ENCODE results near the gene RPL9. TPM values are rescaled to one million over a fixed set of nuclear protein-coding genes. Genes with fewer than 3 reads are reported as not detected.

The RPL9 gene
- total RNA-seq, 1 donor from 2014 or later, result 6,069 TPM

DNA sequence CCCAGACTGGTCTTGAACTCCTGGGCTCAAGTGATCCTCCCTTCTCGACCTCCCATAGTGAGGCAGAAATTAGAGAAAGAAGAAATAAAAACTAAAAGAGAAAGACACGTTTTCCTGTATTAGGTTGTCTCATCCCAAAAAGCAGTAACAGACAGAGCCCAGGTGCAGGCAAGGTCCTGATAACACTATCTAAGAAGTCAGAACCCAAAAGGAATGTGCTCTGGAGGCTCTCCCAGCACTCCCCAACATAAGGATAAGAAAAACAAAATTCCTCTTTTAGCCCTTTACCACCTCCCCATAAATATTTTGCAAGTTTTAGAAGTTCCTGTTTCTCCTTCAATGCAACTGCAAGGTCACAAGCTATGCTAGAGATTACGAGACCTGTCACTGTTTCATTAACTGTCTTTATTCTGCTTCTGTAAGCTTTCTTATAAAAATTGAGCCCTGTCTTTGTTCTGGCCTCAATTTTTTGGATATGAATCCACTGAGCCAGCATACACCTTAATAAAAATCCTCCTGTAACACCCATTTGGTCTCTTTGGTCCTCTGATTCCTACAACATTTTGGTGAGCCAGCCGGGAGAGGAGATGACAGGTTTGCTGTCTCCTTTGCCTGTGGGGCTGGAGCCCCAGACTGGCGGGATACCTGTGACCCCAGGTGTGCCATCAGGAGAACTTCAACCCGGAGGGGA is 26.0 kb upstream of the RPL9 start:
- FAIRE-seq (no peak), DNase-seq (ENCODE audit: low read depth) (no peak)
- TF ChIP-seq, protein P1, sequence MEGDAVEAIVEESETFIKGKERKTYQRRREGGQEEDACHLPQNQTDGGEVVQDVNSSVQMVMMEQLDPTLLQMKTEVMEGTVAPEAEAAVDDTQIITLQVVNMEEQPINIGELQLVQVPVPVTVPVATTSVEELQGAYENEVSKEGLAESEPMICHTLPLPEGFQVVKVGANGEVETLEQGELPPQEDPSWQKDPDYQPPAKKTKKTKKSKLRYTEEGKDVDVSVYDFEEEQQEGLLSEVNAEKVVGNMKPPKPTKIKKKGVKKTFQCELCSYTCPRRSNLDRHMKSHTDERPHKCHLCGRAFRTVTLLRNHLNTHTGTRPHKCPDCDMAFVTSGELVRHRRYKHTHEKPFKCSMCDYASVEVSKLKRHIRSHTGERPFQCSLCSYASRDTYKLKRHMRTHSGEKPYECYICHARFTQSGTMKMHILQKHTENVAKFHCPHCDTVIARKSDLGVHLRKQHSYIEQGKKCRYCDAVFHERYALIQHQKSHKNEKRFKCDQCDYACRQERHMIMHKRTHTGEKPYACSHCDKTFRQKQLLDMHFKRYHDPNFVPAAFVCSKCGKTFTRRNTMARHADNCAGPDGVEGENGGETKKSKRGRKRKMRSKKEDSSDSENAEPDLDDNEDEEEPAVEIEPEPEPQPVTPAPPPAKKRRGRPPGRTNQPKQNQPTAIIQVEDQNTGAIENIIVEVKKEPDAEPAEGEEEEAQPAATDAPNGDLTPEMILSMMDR (IDR thresholded peaks at IDR 0.05; ENCODE audit: insufficient read depth, low read length, severe bottlenecking), result no peak
- H3K36me3 ChIP-seq (ENCODE audit: control insufficient read depth, insufficient read depth, low read length), result no peaks in the 10 kb centered on the region
- no peaks in the 10 kb centered on the region for H3K27me3 ChIP-seq (ENCODE audit: control insufficient read depth, insufficient read depth, low read length)
- H3K4me3 ChIP-seq (ENCODE audit: low read depth, low read length), result no peak overlapping the region

DNA sequence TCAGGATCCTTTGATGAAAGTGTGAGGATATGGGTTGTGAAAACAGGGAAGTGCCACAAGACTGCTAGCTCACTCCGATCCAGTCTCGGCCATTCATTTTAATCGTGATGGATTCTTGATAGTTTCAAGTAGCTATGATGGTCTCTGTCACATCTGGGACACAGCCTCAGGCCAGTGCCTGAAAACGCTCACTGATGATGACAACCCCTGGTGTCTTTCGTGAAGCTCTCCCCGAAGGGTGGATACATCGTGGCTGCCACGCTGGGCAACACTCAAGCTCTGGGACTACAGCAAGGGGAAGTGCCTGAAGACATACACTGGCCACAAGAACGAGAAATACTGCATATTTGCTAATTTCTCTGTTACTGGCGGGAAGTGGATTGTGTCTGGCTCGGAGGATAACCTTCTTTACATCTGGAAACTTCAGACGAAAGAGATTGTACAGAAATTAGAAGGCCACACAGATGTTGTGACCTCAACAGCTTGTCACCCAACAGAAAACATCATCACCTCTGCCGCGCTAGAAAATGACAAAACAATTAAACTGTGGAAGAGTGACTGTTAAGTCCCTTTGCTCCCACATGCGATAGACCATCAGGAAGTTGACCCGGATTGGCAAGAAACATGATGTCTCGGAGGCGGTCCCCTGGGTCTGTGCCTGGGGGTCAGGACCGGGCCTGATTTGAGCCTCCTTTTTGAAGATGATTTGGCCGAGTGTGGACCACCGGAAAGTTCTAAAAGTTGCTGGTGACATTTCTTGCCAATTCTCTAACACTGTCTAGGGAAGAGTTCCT is 22.4 kb upstream of the RPL9 start:
- Histone ChIP-seq H3K27me3 (ENCODE audit: control insufficient read depth, insufficient read depth, low read length) (no peaks in the 10 kb centered on the region), H3K36me3 (ENCODE audit: control insufficient read depth, insufficient read depth, low read length) (no peaks in the 10 kb centered on the region), H3K4me3 (ENCODE audit: low read depth, low read length) (no peak overlapping the region)
- no peak for DNase-seq (ENCODE audit: low read depth)
- TF ChIP-seq, protein P1 (IDR thresholded peaks at IDR 0.05; ENCODE audit: insufficient read depth, low read length, severe bottlenecking), result no peak
- FAIRE-seq, result no peak

DNA sequence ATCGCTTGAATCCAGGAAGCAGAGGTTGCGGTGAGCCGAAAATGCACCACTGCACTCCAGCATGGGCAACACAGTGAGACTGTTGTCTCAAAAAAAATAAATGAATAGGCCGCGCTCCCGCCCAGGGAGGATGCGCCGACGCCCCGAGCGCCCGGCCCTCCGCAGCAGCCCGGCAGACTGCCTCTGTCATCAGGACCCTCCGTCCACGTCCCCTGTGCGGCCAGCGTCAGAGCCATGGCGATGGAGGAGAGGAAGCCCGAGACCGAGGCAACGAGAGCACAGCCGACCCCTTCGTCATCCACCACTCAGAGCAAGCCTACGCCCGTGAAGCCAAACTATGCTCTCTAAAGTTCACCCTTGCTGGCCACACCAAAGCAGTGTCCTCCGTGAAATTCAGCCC is 21.5 kb upstream of the RPL9 start:
- no peaks in the 10 kb centered on the region for H3K27me3 ChIP-seq (ENCODE audit: control insufficient read depth, insufficient read depth, low read length)
- TF ChIP-seq, protein P1 (IDR thresholded peaks at IDR 0.05; ENCODE audit: insufficient read depth, low read length, severe bottlenecking), result no peak
- H3K4me3 ChIP-seq (ENCODE audit: low read depth, low read length), result no peak overlapping the region
- DNase-seq (ENCODE audit: low read depth), result no peak
- no peaks in the 10 kb centered on the region for H3K36me3 ChIP-seq (ENCODE audit: control insufficient read depth, insufficient read depth, low read length)
- FAIRE-seq, result no peak

DNA sequence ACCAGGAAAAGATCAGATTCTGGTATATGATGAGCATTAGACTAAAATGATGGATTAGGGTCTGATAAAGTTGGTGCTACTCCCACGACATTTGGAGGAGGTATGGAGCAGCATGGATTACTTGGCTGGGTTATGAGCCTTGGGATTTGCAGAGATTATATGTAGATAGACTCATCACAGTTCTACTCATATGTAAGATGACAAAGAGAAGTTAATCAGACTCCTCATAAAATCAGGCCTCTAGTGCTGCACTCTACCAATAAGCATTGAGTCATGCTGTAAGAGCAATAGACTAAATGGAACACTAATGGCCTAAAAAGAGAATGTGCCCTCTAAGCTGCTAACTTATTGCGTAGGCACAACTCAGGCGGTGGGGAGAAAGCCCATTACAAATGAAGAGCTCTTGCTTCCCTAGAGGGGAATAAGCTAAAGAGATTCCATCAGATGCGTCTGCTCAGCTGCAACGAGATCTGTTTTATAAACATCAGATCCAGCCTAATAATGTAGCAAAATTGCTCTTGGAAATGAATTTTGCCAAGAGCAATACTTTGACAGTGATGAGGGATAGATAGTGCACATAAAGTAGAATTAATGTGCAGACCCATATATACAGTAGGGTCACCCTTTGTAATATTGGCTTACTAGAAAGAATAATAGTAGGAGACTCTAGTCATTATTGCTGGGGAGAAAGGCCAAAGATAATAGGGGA is 17.6 kb upstream of the RPL9 start:
- FAIRE-seq, result no peak

DNA sequence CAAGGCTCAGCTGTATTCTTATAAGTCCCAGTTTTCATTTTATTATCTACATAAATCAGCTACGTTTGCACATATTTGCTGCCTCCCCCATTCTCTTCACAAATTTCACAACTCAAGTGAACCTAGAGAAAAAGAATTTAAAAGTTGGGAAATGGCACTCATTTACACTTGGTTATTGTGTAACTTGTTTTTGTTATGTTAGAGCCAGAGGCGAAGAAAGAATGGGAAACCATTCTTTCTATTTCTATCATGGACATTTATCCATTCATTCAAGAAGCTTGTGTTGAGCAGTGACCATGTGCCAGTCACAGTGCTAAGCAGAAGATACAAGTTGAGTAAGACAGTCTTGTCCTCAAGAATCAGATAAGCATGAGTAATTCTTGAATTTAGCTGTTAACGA is 13.7 kb upstream of the RPL9 start:
- FAIRE-seq (no peak), DNase-seq (ENCODE audit: low read depth) (no peak)

More for the DNA sequence above, 17.6 kb upstream of the RPL9 start:
- Histone ChIP-seq H3K27me3 (ENCODE audit: control insufficient read depth, insufficient read depth, low read length) (no peaks in the 10 kb centered on the region), H3K36me3 (ENCODE audit: control insufficient read depth, insufficient read depth, low read length) (peaks cover 2% of the 10 kb centered on the region), H3K4me3 (ENCODE audit: low read depth, low read length) (no peak overlapping the region)
- TF ChIP-seq, protein P1 (IDR thresholded peaks at IDR 0.05; ENCODE audit: insufficient read depth, low read length, severe bottlenecking), result no peak
- DNase-seq (ENCODE audit: low read depth), result no peak

More for the DNA sequence above, 13.7 kb upstream of the RPL9 start:
- H3K27me3 ChIP-seq (ENCODE audit: control insufficient read depth, insufficient read depth, low read length), result no peaks in the 10 kb centered on the region
- TF ChIP-seq, protein P1 (IDR thresholded peaks at IDR 0.05; ENCODE audit: insufficient read depth, low read length, severe bottlenecking), result no peak
- no peak overlapping the region for H3K4me3 ChIP-seq (ENCODE audit: low read depth, low read length)
- H3K36me3 ChIP-seq (ENCODE audit: control insufficient read depth, insufficient read depth, low read length), result peaks cover 2% of the 10 kb centered on the region
